ENCODE measurements around the gene NKX3-2.

NKX3-2 gene

GRCh38 chr4:13496605-13497004 is 47.7 kb downstream of the NKX3-2 start:
- DNase-seq = no peak

- DNase-seq = no peak
Measured at GRCh38 chr4:13495753-13496152, 48.6 kb downstream of the NKX3-2 start.

GRCh38 chr4:13493793-13494192 is 50.5 kb downstream of the NKX3-2 start:
- no peak for DNase-seq

GRCh38 chr4:13492747-13493146 is 51.6 kb downstream of the NKX3-2 start:
- DNase-seq = no peak
